PC-9 (cell line): ENCODE measurements around the gene PBX1.

Experiments
- EZH2 ChIP-seq: fragments of 200-600 bp; sonication (generic); IDR thresholded peaks from 2 replicates; pipeline ENCODE4 v1.8.0; 2017; ENCODE audit warnings: antibody characterized with exemption, low read depth
- TF ChIP-seq, protein P1 (sequence below): fragments of 200-600 bp; sonication (generic); conservative IDR thresholded peaks from 2 replicates; pipeline ENCODE4 v1.6.1; 2017; ENCODE audit warnings: mixed run types, antibody characterized with exemption, mild to moderate bottlenecking, moderate library complexity

DNA sequence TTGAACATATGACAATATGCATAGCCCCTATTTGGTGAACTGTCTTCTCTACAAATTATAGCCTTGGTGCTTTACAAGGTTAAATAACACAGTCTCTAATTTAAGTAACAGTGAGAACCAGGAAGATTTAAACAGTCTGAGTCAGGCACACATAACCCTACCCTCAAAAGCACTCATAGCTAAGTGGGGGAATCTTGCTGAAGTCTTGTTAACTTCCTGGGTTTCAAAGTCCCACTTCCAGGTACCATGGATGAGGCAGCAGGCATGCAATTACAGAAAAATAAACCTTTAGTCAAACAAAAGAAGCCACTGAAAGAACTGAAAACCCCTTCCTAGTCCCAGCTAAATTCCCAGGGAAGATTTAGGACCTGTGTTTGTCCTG lies 147.6 kb downstream of the PBX1 start:
- no peak for TF ChIP-seq EZH2
- TF ChIP-seq, protein P1, sequence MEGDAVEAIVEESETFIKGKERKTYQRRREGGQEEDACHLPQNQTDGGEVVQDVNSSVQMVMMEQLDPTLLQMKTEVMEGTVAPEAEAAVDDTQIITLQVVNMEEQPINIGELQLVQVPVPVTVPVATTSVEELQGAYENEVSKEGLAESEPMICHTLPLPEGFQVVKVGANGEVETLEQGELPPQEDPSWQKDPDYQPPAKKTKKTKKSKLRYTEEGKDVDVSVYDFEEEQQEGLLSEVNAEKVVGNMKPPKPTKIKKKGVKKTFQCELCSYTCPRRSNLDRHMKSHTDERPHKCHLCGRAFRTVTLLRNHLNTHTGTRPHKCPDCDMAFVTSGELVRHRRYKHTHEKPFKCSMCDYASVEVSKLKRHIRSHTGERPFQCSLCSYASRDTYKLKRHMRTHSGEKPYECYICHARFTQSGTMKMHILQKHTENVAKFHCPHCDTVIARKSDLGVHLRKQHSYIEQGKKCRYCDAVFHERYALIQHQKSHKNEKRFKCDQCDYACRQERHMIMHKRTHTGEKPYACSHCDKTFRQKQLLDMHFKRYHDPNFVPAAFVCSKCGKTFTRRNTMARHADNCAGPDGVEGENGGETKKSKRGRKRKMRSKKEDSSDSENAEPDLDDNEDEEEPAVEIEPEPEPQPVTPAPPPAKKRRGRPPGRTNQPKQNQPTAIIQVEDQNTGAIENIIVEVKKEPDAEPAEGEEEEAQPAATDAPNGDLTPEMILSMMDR: no peak
